Lower lobe of right lung (tissue), 2 donors: ENCODE measurements around the gene SLC22A17. TPM values are rescaled to one million over a fixed set of nuclear protein-coding genes. Genes with fewer than 3 reads are reported as not detected.

ENCODE experiments used
- ATAC-seq, 2 donors: fragments of 200-7000 bp; cut with Tn5 transposase; one replicate each; pipeline ENCODE4 v1.9.1; 2020 to 2022; ENCODE audit warnings: mild to moderate bottlenecking in 2 of 2, moderate library complexity in 2 of 2
- DNase-seq: peaks from one replicate; pipeline ENCODE4 v3.0.0-alpha.2; 2020
- H3K27ac ChIP-seq: fragments of 200-600 bp; one replicate; pipeline ENCODE4 v1.8.0; 2022
- H3K27me3 ChIP-seq: fragments of 200-600 bp; one replicate; pipeline ENCODE4 v1.8.0; 2022; ENCODE audit warnings: low read depth
- H3K36me3 ChIP-seq: fragments of 200-600 bp; one replicate; pipeline ENCODE4 v1.8.0; 2022; ENCODE audit warnings: mild to moderate bottlenecking
- H3K4me1 ChIP-seq: fragments of 200-600 bp; one replicate; pipeline ENCODE4 v1.8.0; 2022
- H3K4me3 ChIP-seq: fragments of 200-600 bp; one replicate; pipeline ENCODE4 v1.8.0; 2022; ENCODE audit warnings: mild to moderate bottlenecking
- H3K9me3 ChIP-seq: fragments of 200-600 bp; one replicate; pipeline ENCODE4 v1.8.0; 2022
- CTCF ChIP-seq: fragments of 200-600 bp; IDR thresholded peaks from one replicate; pipeline ENCODE4 v1.8.0; 2022; ENCODE audit warnings: antibody characterized with exemption, mild to moderate bottlenecking
- intact Hi-C: fragments of 100-400 bp; cut with DNase I; formaldehyde crosslinking; loops from one replicate; pipeline ENCODE4 v1.11.0; 2022
- total RNA-seq: library from RNA; stranded (reverse); fragmentation: NEBNext Ultra II Directional; extraction: Animal tissue kit (Norgen Biotek cat#: 25700); gene quantifications from one replicate; pipeline ENCODE4 v1.2.1, GENCODE V29; 2021
- donor health status: DM: no; HTN: yes; CAD: no; lungs with severe emphysema.

Gene SLC22A17
- total RNA-seq, 1 donor from 2014 or later: 10.6 TPM

GRCh38 chr14:23376482-23377197 is 24.0 kb upstream of the SLC22A17 start, which contains the start of gene CMTM5:
CMTM5 (plus strand) TSS chr14:23377046; CDS start chr14:23377252, 206 bp downstream.
- no peaks in the 10 kb centered on the region for H3K4me1 ChIP-seq
- ATAC-seq (no peak), DNase-seq (no peak)
- no peaks in the 10 kb centered on the region for H3K9me3 ChIP-seq
- intact Hi-C loops: no loop called here
- H3K27ac ChIP-seq: no peak within 1 kb of the TSS
- no peak for TF ChIP-seq CTCF
- H3K36me3 ChIP-seq: no peaks in the 10 kb centered on the region
- H3K4me3 ChIP-seq: no peak within 1 kb of the TSS
- H3K27me3 ChIP-seq: no peaks in the 10 kb centered on the region

DNA sequence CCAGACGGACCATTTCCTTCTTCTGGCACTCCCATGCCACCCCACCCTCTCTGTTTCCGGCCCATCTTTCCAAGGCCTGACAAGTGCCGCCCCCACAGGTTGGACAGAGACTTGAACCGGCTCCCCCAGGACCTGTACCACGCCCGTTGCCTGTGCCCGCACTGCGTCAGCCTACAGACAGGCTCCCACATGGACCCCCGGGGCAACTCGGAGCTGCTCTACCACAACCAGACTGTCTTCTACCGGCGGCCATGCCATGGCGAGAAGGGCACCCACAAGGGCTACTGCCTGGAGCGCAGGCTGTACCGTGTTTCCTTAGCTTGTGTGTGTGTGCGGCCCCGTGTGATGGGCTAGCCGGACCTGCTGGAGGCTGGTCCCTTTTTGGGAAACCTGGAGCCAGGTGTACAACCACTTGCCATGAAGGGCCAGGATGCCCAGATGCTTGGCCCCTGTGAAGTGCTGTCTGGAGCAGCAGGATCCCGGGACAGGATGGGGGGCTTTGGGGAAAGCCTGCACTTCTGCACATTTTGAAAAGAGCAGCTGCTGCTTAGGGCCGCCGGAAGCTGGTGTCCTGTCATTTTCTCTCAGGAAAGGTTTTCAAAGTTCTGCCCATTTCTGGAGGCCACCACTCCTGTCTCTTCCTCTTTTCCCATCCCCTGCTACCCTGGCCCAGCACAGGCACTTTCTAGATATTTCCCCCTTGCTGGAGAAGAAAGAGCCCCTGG is 23.0 kb upstream of the SLC22A17 start:
- no peak for ATAC-seq
- Histone ChIP-seq H3K27me3 (peaks cover 4% of the 10 kb centered on the region), H3K9me3 (no peaks in the 10 kb centered on the region), H3K4me1 (no peaks in the 10 kb centered on the region), H3K36me3 (no peaks in the 10 kb centered on the region), H3K27ac (no peak overlapping the region), H3K4me3 (no peak overlapping the region)
- intact Hi-C loops: no loop called here
- DNase-seq: no peak
- no peak for TF ChIP-seq CTCF

GRCh38 chr14:23373041-23373440 is 20.4 kb upstream of the SLC22A17 start:
- Histone ChIP-seq H3K27me3 (peaks cover 5% of the 10 kb centered on the region), H3K9me3 (no peaks in the 10 kb centered on the region), H3K36me3 (no peaks in the 10 kb centered on the region), H3K27ac (no peak overlapping the region), H3K4me3 (no peak overlapping the region), H3K4me1 (no peaks in the 10 kb centered on the region)
- TF ChIP-seq CTCF: no peak
- DNase-seq (no peak), ATAC-seq (no peak)
- intact Hi-C loops: no loop called here

GRCh38 chr14:23372509-23372908 is 19.8 kb upstream of the SLC22A17 start, which contains the start of gene IL25:
IL25 (plus strand) TSS chr14:23372809.
- no peak within 1 kb of the TSS for H3K4me3 ChIP-seq
- H3K27me3 ChIP-seq: peaks cover 5% of the 10 kb centered on the region
- intact Hi-C loops: no loop called here
- ATAC-seq (no peak), DNase-seq (no peak)
- H3K9me3 ChIP-seq: no peaks in the 10 kb centered on the region
- H3K4me1 ChIP-seq: no peaks in the 10 kb centered on the region
- TF ChIP-seq CTCF: no peak
- no peaks in the 10 kb centered on the region for H3K36me3 ChIP-seq
- H3K27ac ChIP-seq: no peak within 1 kb of the TSS

- intact Hi-C loops: no loop called here
Observed at GRCh38 chr14:23371865-23372264, 19.2 kb upstream of the SLC22A17 start.

More at GRCh38 chr14:23371865-23372264, 19.2 kb upstream of the SLC22A17 start:
- Histone ChIP-seq H3K4me3 (no peak overlapping the region), H3K9me3 (no peaks in the 10 kb centered on the region), H3K4me1 (no peaks in the 10 kb centered on the region), H3K27me3 (peaks cover 6% of the 10 kb centered on the region), H3K36me3 (no peaks in the 10 kb centered on the region), H3K27ac (no peak overlapping the region)
- ATAC-seq: no peak
- no peak for DNase-seq
- no peak for TF ChIP-seq CTCF
